ENCODE measurements around the gene GSTA5. TPM values are rescaled to one million over a fixed set of nuclear protein-coding genes. Genes with fewer than 3 reads are reported as not detected.
"Not testable (repeated sequence)": the region's sequence is repeated elsewhere in the genome, so short reads cannot be mapped to it uniquely, and the experiment has no call there.

Gene GSTA5
- total RNA-seq, 2 donors from 2014 or later, result not detected

DNA sequence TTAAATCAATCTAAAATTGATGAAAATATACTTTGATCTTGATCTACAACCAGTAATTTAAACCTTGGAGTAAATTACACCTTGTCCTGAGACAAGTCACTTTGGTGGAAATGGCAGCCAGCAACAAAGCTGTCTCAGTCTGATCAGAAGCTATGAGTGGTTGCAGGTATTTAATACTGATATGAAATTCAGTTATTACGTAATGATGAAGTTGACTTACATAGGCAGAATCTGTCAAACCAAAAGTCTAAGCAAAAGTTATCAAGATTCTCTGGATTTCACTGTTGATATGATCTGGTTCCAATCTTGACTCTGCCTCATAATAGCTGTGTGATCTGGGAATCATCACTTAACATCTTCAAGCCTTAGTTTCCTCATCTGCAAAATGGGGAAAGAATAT, 27.6 kb upstream of the GSTA5 start:
- Histone ChIP-seq H3K36me3 (no peaks in the 10 kb centered on the region), H3K27ac (no peak overlapping the region), H3K4me3 (no peak overlapping the region), H3K4me1 (no peaks in the 10 kb centered on the region), H3K9me3 (no peaks in the 10 kb centered on the region), H3K27me3 (no peaks in the 10 kb centered on the region), H3K9ac (ENCODE audit: low read depth in 2 of 2, low read length in 2 of 2) (no peak overlapping the region)
- intact Hi-C loops (cut with DNase I), result no loop called here
- TF ChIP-seq CTCF (IDR thresholded peaks at IDR 0.05), result no peak
- no peak for DNase-seq

DNA sequence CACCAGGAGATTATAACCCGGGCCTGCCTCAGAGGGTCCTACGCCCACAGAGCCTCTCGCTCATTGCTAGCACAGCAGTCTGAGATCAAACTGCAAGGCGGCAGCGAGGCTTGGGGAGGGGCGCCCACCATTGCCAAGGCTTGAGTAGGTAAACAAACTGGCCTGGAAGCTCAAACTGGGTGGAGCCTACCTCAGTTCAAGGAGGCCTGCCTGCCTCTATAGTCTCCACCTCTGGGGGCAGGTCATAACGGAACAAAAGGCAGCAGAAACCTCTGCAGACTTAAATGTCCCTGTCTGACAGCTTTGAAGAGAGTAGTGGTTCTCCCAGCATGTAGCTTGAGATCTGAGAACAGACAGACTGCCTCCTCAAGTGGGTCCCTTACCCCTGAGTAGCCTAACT, 20.5 kb upstream of the GSTA5 start:
- H3K36me3 ChIP-seq; H3K9ac ChIP-seq (ENCODE audit: low read depth in 2 of 2, low read length in 2 of 2); H3K4me3 ChIP-seq; H3K9me3 ChIP-seq; H3K27me3 ChIP-seq; intact Hi-C loops (cut with DNase I); DNase-seq; H3K27ac ChIP-seq; H3K4me1 ChIP-seq: not testable (repeated sequence)

GRCh38 chr6:52858416-52858815, 17.8 kb upstream of the GSTA5 start:
- no peak for DNase-seq
- intact Hi-C loops (cut with DNase I), result no loop called here

GRCh38 chr6:52856137-52856536, 15.5 kb upstream of the GSTA5 start:
- H3K9me3 ChIP-seq; intact Hi-C loops (cut with DNase I): not testable (repeated sequence)
- DNase-seq, result peak; percentile 29

More at GRCh38 chr6:52858416-52858815, 17.8 kb upstream of the GSTA5 start:
- Histone ChIP-seq H3K4me3 (no peak overlapping the region), H3K9ac (ENCODE audit: low read depth in 2 of 2, low read length in 2 of 2) (no peak overlapping the region), H3K27ac (no peak overlapping the region), H3K36me3 (no peaks in the 10 kb centered on the region), H3K4me1 (no peaks in the 10 kb centered on the region), H3K9me3 (no peaks in the 10 kb centered on the region), H3K27me3 (no peaks in the 10 kb centered on the region)
- TF ChIP-seq CTCF (IDR thresholded peaks at IDR 0.05), result no peak

GRCh38 chr6:52849137-52849536, 8.5 kb upstream of the GSTA5 start:
- intact Hi-C loops (cut with DNase I), result no loop called here
- H3K9me3 ChIP-seq, result no peaks in the 10 kb centered on the region
- H3K9ac ChIP-seq (ENCODE audit: low read depth in 2 of 2, low read length in 2 of 2), result no peak overlapping the region
- H3K4me3 ChIP-seq, result no peak overlapping the region
- H3K36me3 ChIP-seq, result no peaks in the 10 kb centered on the region
- no peaks in the 10 kb centered on the region for H3K4me1 ChIP-seq
- no peak for TF ChIP-seq CTCF (IDR thresholded peaks at IDR 0.05)
- H3K27ac ChIP-seq, result no peak overlapping the region
- DNase-seq, result no peak
- no peaks in the 10 kb centered on the region for H3K27me3 ChIP-seq

More at GRCh38 chr6:52856137-52856536, 15.5 kb upstream of the GSTA5 start:
- not testable (repeated sequence) for H3K9ac ChIP-seq (ENCODE audit: low read depth in 2 of 2, low read length in 2 of 2); H3K27ac ChIP-seq; H3K27me3 ChIP-seq; H3K36me3 ChIP-seq; H3K4me3 ChIP-seq; H3K4me1 ChIP-seq

GRCh38 chr6:52846002-52846401, 5.4 kb upstream of the GSTA5 start:
- no peak for TF ChIP-seq CTCF (IDR thresholded peaks at IDR 0.05)
- intact Hi-C loops (cut with DNase I), result no loop called here
- H3K27me3 ChIP-seq, result no peaks in the 10 kb centered on the region
- no peaks in the 10 kb centered on the region for H3K36me3 ChIP-seq
- no peaks in the 10 kb centered on the region for H3K9me3 ChIP-seq
- H3K27ac ChIP-seq, result no peak overlapping the region
- no peaks in the 10 kb centered on the region for H3K4me1 ChIP-seq
- H3K9ac ChIP-seq (ENCODE audit: low read depth in 2 of 2, low read length in 2 of 2), result no peak overlapping the region
- no peak overlapping the region for H3K4me3 ChIP-seq
- no peak for DNase-seq

- no peak overlapping the region for H3K9ac ChIP-seq (ENCODE audit: low read depth in 2 of 2, low read length in 2 of 2)
- H3K4me1 ChIP-seq, result no peaks in the 10 kb centered on the region
- no peak overlapping the region for H3K4me3 ChIP-seq
- intact Hi-C loops (cut with DNase I), result no loop called here
- no peaks in the 10 kb centered on the region for H3K9me3 ChIP-seq
- H3K36me3 ChIP-seq, result no peaks in the 10 kb centered on the region
- no peaks in the 10 kb centered on the region for H3K27me3 ChIP-seq
- no peak for TF ChIP-seq CTCF (IDR thresholded peaks at IDR 0.05)
- no peak overlapping the region for H3K27ac ChIP-seq
- DNase-seq, result no peak
These were observed 3.0 kb upstream of the GSTA5 start for GRCh38 chr6:52843605-52844004.
